Activated CD4-positive, alpha-beta T cell treated with anti-CD3 and anti-CD28 coated beads, Interleukin-10, Interleukin-2, amounts not matched to agents 100 ng/mL and 50 ng/mL, durations not matched to agents 16 hours and 8 hours (primary cell): ENCODE results near the gene DLL4.

Experiments used
- DNase-seq: peaks from one replicate; pipeline ENCODE4 v3.0.0-alpha.2; 2020

The DLL4 gene

GRCh38 chr15:40927873-40928806 lies 1.0 kb upstream of the DLL4 start:
- no peak for DNase-seq

GRCh38 chr15:40929660-40930429 lies 705 bp downstream of the DLL4 start:
- no peak for DNase-seq

- peak; percentile 75 for DNase-seq
These were observed 1.5 kb downstream of the DLL4 start for GRCh38 chr15:40930430-40931299.

- DNase-seq = no peak
These were observed 2.4 kb downstream of the DLL4 start for GRCh38 chr15:40931300-40932142.

GRCh38 chr15:40932156-40932555 lies 3.0 kb downstream of the DLL4 start:
- DNase-seq = no peak

GRCh38 chr15:40932649-40933516 lies 3.7 kb downstream of the DLL4 start:
- no peak for DNase-seq

GRCh38 chr15:40933517-40933902 lies 4.4 kb downstream of the DLL4 start:
- DNase-seq = no peak

GRCh38 chr15:40934457-40934856 lies 5.3 kb downstream of the DLL4 start:
- DNase-seq = no peak

GRCh38 chr15:40936234-40936708 lies 7.1 kb downstream of the DLL4 start:
- DNase-seq = no peak

GRCh38 chr15:40936709-40937666 lies 7.8 kb downstream of the DLL4 start:
- no peak for DNase-seq

GRCh38 chr15:40937762-40938535 lies 8.8 kb downstream of the DLL4 start:
- DNase-seq = peak; percentile 20

- no peak for DNase-seq
These were observed 9.4 kb downstream of the DLL4 start for GRCh38 chr15:40938536-40938870.

- DNase-seq = no peak
These were observed 11.2 kb downstream of the DLL4 start for GRCh38 chr15:40940296-40940801.

GRCh38 chr15:40941068-40941527 lies 12.0 kb downstream of the DLL4 start:
- no peak for DNase-seq

GRCh38 chr15:40941528-40942336 lies 12.6 kb downstream of the DLL4 start:
- peak; percentile 79 for DNase-seq

- no peak for DNase-seq
These were observed 13.3 kb downstream of the DLL4 start for GRCh38 chr15:40942337-40942854.

- no peak for DNase-seq
These were observed 13.7 kb downstream of the DLL4 start for GRCh38 chr15:40942878-40943277.
